ENCODE measurements around the gene XXYLT1.

The XXYLT1 gene

DNA sequence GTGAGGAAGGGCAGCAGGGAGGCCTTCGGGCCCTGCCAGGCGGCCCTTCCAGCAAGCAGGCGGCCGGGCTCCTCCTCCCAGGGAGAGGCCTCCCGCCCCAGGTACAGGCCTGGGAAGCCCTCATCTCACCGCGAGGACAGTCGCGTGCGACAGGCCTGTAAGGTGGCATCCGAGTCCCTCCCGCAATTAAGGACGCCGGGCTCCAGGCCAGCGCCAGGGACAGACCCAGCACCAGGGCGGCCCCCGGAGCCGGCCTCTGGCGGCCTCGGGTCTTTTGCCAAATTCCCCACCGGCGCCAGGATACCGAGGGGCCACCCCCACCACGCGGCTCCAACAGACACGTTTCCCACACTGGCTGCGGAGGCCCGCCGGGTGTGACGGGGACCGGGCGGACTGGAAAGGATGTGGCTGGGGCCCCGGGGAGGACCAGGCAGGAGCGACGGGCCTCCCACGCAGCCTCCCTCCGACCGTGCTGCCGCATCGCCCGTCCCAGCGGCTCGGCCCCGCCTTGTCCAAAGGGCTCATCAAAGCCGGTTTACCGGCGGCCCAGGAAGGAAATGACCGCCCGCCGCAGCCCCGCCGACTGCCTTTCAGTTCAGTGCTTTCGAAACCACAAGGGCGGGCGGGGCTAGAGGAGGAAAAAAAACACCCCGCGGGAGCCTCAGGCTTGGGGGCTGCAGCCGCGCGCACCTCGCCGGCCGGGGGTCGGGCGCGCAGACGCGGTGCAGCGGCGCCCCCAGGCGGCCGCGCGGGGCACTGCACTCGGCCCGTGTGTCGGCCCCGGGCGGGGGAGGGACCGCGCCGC is 11.3 kb downstream of the XXYLT1 start (continued):
- TF ChIP-seq, protein P1, sequence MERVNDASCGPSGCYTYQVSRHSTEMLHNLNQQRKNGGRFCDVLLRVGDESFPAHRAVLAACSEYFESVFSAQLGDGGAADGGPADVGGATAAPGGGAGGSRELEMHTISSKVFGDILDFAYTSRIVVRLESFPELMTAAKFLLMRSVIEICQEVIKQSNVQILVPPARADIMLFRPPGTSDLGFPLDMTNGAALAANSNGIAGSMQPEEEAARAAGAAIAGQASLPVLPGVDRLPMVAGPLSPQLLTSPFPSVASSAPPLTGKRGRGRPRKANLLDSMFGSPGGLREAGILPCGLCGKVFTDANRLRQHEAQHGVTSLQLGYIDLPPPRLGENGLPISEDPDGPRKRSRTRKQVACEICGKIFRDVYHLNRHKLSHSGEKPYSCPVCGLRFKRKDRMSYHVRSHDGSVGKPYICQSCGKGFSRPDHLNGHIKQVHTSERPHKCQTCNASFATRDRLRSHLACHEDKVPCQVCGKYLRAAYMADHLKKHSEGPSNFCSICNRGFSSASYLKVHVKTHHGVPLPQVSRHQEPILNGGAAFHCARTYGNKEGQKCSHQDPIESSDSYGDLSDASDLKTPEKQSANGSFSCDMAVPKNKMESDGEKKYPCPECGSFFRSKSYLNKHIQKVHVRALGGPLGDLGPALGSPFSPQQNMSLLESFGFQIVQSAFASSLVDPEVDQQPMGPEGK (tag by site-specific recombination; IDR thresholded peaks at IDR 0.05): no peak; the same call in none of the 2 replicates
- TF ChIP-seq ZNF555 (tag by site-specific recombination; conservative IDR thresholded peaks at IDR 0.05) (no peak), ZBTB7A (tag by site-specific recombination; IDR thresholded peaks at IDR 0.05; ENCODE audit: low read depth) (peak; percentile 49; the same call in 1 of the 2 replicates), ZNF211 (tag by site-specific recombination; IDR thresholded peaks at IDR 0.05; ENCODE audit: low read depth) (no peak), ZBTB26 (tag by site-specific recombination; optimal IDR thresholded peaks at IDR 0.05) (peak; percentile 74), ZNF510 (tag by site-specific recombination; IDR thresholded peaks at IDR 0.05; ENCODE audit: insufficient replicate concordance) (no peak), KLF8 (tag by site-specific recombination; IDR thresholded peaks at IDR 0.05) (no peak), ZNF626 (tag by site-specific recombination; IDR thresholded peaks at IDR 0.05) (no peak), ZNF391 (tag by site-specific recombination; IDR thresholded peaks at IDR 0.05; ENCODE audit: borderline replicate concordance, low read depth) (no peak), ZBTB48 (tag by site-specific recombination; IDR thresholded peaks at IDR 0.05) (peak; percentile 15; the same call in 1 of the 2 replicates), ZNF776 (tag by site-specific recombination; IDR thresholded peaks at IDR 0.05; ENCODE audit: borderline replicate concordance) (no peak), ZNF184 (tag by site-specific recombination; IDR thresholded peaks at IDR 0.05) (no peak), ZNF16 (tag by site-specific recombination; IDR thresholded peaks at IDR 0.05; ENCODE audit: low read depth) (no peak), ZNF302 (tag by site-specific recombination; IDR thresholded peaks at IDR 0.05; ENCODE audit: low read depth) (no peak), ZEB2 (tag by site-specific recombination; IDR thresholded peaks at IDR 0.05) (peak; percentile 74), ZNF223 (tag by site-specific recombination; IDR thresholded peaks at IDR 0.05) (no peak), PBX3 (CRISPR knock-in tag; IDR thresholded peaks at IDR 0.05) (no peak), ZNF24 (tag by site-specific recombination; IDR thresholded peaks at IDR 0.05) (no peak), PRDM6 (tag by site-specific recombination; IDR thresholded peaks at IDR 0.05) (no peak), ZNF37A (tag by site-specific recombination; IDR thresholded peaks at IDR 0.05) (no peak), ZNF155 (tag by site-specific recombination; IDR thresholded peaks at IDR 0.05) (no peak), SETDB1 (IDR thresholded peaks at IDR 0.05; ENCODE audit: insufficient read length, low read length) (no peak), ZNF677 (tag by site-specific recombination; IDR thresholded peaks at IDR 0.05) (no peak), ZNF654 (tag by site-specific recombination; IDR thresholded peaks at IDR 0.05; ENCODE audit: low read depth) (no peak), ZNF214 (tag by site-specific recombination; IDR thresholded peaks at IDR 0.05; ENCODE audit: borderline replicate concordance) (no peak)
- TF ChIP-seq, protein P2, sequence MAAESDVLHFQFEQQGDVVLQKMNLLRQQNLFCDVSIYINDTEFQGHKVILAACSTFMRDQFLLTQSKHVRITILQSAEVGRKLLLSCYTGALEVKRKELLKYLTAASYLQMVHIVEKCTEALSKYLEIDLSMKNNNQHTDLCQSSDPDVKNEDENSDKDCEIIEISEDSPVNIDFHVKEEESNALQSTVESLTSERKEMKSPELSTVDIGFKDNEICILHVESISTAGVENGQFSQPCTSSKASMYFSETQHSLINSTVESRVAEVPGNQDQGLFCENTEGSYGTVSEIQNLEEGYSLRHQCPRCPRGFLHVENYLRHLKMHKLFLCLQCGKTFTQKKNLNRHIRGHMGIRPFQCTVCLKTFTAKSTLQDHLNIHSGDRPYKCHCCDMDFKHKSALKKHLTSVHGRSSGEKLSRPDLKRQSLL (tag by site-specific recombination; IDR thresholded peaks at IDR 0.05): no peak
- TF ChIP-seq, protein P3, sequence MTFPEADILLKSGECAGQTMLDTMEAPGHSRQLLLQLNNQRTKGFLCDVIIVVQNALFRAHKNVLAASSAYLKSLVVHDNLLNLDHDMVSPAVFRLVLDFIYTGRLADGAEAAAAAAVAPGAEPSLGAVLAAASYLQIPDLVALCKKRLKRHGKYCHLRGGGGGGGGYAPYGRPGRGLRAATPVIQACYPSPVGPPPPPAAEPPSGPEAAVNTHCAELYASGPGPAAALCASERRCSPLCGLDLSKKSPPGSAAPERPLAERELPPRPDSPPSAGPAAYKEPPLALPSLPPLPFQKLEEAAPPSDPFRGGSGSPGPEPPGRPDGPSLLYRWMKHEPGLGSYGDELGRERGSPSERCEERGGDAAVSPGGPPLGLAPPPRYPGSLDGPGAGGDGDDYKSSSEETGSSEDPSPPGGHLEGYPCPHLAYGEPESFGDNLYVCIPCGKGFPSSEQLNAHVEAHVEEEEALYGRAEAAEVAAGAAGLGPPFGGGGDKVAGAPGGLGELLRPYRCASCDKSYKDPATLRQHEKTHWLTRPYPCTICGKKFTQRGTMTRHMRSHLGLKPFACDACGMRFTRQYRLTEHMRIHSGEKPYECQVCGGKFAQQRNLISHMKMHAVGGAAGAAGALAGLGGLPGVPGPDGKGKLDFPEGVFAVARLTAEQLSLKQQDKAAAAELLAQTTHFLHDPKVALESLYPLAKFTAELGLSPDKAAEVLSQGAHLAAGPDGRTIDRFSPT (tag by site-specific recombination; IDR thresholded peaks at IDR 0.05): peak; percentile 65; the same call in 1 of the 2 replicates
- TF ChIP-seq, protein P4, sequence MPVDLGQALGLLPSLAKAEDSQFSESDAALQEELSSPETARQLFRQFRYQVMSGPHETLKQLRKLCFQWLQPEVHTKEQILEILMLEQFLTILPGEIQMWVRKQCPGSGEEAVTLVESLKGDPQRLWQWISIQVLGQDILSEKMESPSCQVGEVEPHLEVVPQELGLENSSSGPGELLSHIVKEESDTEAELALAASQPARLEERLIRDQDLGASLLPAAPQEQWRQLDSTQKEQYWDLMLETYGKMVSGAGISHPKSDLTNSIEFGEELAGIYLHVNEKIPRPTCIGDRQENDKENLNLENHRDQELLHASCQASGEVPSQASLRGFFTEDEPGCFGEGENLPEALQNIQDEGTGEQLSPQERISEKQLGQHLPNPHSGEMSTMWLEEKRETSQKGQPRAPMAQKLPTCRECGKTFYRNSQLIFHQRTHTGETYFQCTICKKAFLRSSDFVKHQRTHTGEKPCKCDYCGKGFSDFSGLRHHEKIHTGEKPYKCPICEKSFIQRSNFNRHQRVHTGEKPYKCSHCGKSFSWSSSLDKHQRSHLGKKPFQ (tag by site-specific recombination; IDR thresholded peaks at IDR 0.05): no peak

Measured in HEK293 (cell line).